GM12873 (cell line): ENCODE measurements around the gene HDAC8.

ENCODE experiments used
- TF ChIP-seq, protein P1 (sequence below): IDR thresholded peaks from 2 replicates; pipeline ENCODE4 v1.5.1; 2012; ENCODE audit warnings: low read depth, mild to moderate bottlenecking, moderate library complexity, low read length, control low read depth; ENCODE audit not compliant: insufficient read depth; ENCODE audit errors: missing control alignments

HDAC8 gene

DNA sequence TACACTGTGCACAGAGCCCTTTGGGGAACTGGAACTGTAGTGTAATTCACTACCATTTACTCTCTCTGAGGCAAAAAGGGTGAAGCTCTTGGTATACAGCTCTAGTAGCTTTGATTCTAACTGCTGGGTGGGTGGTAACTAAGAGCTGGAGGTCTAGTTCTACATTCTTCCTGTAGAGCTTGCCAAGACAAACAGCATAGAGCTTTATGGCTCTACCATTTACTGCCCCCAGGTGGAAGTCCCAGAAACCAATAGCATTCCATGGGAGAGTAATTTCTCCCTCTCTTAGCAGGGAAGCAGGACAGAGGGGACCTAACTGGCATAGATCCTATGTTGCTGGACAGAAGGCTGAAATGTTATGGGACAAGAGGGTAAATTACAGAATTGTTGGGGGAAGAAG, 26.7 kb downstream of the HDAC8 start:
- TF ChIP-seq, protein P1, sequence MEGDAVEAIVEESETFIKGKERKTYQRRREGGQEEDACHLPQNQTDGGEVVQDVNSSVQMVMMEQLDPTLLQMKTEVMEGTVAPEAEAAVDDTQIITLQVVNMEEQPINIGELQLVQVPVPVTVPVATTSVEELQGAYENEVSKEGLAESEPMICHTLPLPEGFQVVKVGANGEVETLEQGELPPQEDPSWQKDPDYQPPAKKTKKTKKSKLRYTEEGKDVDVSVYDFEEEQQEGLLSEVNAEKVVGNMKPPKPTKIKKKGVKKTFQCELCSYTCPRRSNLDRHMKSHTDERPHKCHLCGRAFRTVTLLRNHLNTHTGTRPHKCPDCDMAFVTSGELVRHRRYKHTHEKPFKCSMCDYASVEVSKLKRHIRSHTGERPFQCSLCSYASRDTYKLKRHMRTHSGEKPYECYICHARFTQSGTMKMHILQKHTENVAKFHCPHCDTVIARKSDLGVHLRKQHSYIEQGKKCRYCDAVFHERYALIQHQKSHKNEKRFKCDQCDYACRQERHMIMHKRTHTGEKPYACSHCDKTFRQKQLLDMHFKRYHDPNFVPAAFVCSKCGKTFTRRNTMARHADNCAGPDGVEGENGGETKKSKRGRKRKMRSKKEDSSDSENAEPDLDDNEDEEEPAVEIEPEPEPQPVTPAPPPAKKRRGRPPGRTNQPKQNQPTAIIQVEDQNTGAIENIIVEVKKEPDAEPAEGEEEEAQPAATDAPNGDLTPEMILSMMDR = no peak

DNA sequence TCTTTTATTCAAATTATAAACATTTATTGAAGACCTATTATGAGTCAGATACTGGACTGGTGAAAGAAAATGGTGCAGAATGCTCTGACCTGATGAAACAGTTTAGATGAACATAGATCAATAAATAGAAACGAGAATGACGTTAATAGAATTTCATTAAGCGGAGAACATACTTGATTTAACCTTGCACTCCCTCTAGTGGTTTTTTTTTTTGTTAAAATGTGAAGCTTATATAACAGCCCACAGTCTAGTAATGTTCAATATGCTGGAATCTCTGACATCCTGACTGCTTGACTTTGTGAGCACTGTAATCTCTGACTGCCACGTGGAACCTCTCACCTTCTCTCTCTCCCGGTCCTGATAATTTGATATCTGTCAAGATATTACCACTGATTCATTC, 32.3 kb downstream of the HDAC8 start:
- TF ChIP-seq, protein P1 = peak; percentile 31

DNA sequence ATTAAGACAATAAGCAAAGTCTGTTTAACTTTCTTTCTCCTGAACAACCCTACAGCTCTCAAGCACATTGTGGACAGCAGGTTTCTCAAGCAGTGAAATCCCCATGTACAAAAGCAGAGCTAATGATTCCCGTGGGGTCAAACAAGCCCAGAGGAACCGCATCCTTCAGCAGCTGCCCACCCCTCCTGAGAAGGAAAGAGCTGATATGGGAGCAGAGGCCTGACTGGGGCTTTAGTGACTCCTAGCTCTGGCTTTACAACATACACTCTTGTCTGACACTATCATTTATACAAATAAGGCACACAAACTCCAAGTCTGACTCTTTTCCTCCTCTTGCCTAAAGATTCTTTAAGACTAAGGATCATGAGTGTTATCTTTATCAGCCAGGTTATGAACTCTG, 32.8 kb downstream of the HDAC8 start:
- TF ChIP-seq, protein P1 = no peak

GRCh38 chrX:72536542-72536941, 36.1 kb downstream of the HDAC8 start:
- TF ChIP-seq, protein P1 = no peak

- TF ChIP-seq, protein P1 = no peak
Observed at GRCh38 chrX:72532366-72532765, 40.3 kb downstream of the HDAC8 start.

- TF ChIP-seq, protein P1 = no peak
Observed at GRCh38 chrX:72526534-72527508, 45.8 kb downstream of the HDAC8 start.

- TF ChIP-seq, protein P1 = no peak
Observed at GRCh38 chrX:72498782-72499181, 73.9 kb downstream of the HDAC8 start.
